Epithelial cell of proximal tubule (primary cell): ENCODE measurements around the gene NLRC4. TPM values are rescaled to one million over a fixed set of nuclear protein-coding genes. Genes with fewer than 3 reads are reported as not detected.
A peak's percentile ranks its signal among the peaks of the same experiment; 100 is the strongest.
"Not testable (repeated sequence)": the region's sequence is repeated elsewhere in the genome, so short reads cannot be mapped to it uniquely, and the experiment has no call there.

Experiments used
- DNase-seq: peaks from one replicate; pipeline ENCODE4 v3.0.0-alpha.2; 2011; ENCODE audit warnings: low read depth
- H3K4me3 ChIP-seq: 2 replicates; pipeline ENCODE4 v1.5.1; 2011; ENCODE audit warnings: low read depth, mild to moderate bottlenecking, low read length
- total RNA-seq: library from RNA; depleted of rRNA; stranded (reverse); fragments of >200 nt; gene quantifications from 2 replicates; pipeline ENCODE4 v1.2.3, GENCODE V29; 2015
- TF ChIP-seq, protein P1 (sequence below): conservative IDR thresholded peaks from 2 replicates; pipeline ENCODE4 v1.5.1; 2012; ENCODE audit warnings: low read depth, mild to moderate bottlenecking, low read length

Gene NLRC4
- total RNA-seq, 1 donor from 2014 or later, result not detected

DNA sequence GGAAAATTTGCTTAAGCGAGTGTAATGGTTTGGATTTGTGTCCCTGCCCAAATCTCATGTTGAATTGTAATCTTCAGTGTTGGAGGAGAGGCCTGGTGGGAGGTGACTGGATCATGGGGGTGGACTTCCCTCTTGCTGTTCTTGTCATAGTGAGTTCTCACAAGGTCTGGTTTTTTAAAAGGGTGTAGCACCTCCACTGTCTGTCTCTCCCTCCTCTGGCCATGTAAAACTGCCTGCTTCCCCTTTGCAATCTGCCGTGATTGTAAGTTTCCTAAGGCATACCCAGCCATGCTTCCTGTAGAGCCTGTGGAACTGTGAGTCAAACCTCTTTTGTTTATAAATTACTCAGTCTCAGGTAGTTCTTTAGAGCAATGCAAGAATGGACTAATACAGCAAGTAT is 19.6 kb upstream of the NLRC4 start:
- H3K4me3 ChIP-seq, result no peak overlapping the region
- TF ChIP-seq, protein P1, sequence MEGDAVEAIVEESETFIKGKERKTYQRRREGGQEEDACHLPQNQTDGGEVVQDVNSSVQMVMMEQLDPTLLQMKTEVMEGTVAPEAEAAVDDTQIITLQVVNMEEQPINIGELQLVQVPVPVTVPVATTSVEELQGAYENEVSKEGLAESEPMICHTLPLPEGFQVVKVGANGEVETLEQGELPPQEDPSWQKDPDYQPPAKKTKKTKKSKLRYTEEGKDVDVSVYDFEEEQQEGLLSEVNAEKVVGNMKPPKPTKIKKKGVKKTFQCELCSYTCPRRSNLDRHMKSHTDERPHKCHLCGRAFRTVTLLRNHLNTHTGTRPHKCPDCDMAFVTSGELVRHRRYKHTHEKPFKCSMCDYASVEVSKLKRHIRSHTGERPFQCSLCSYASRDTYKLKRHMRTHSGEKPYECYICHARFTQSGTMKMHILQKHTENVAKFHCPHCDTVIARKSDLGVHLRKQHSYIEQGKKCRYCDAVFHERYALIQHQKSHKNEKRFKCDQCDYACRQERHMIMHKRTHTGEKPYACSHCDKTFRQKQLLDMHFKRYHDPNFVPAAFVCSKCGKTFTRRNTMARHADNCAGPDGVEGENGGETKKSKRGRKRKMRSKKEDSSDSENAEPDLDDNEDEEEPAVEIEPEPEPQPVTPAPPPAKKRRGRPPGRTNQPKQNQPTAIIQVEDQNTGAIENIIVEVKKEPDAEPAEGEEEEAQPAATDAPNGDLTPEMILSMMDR, result no peak
- DNase-seq, result no peak

DNA sequence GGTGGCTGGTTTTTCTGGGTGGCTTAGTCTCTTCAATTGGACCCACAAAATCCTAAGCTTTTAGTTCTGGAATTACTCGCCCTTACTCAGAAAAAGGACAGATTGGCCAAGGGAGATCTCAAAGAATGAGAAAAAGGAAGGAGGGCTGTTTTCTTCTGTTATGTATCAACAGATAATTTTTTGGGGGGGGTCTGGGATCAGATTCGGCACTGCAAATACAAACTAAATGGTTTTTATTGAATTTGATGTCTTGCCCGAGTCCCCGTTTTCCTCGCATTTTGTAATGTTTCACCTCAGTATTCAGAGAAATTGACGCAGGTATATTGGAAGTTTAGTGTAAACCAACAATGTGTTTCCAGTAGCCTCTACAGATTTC is 13.8 kb upstream of the NLRC4 start:
- TF ChIP-seq, protein P1, result no peak
- DNase-seq, result no peak
- peak overlapping the region; percentile 95 for H3K4me3 ChIP-seq

DNA sequence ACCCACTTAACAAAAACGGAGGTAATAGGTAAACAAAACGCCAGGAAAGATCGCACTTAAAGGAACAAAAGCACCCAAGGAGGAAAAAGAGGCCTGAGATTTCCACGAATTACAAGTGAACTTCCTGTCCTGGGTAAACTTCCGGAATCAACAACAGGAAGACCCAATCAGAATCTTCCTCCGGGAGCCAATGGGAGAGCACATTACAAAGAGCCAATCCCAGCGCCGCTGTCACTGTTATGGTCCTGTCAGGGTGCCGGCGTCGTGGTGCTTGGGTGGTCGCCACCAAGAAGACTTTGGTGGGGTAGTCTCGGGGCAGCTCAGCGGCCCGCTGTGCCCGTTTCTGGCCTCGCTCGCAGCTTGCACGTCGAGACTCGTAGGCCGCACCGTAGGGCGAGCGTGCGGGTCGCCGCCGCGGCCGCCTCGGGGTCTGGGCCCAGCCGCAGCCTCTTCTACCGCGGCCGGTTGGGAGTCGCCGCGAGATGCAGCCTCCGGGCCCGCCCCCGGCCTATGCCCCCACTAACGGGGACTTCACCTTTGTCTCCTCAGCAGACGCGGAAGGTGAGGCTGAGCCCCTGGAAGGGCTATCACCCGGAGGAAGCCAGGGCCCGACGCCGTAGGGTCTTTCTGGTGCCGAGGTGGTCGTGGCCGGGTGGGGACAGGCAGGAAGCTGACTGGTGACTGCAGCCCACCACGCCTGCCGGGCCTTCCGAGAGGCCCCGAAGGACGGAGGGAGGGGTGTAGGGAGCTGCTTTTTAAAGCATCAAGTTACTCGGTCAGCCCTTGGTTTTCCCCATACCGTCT is 13.2 kb upstream of the NLRC4 start, which contains the start of gene YIPF4:
Gene YIPF4 (plus strand): TSS at position 231 of the 804 bp plus-strand sequence. CDS start 252 bp downstream, at position 483.
- TF ChIP-seq, protein P1, result no peak
- peak; percentile 71 for DNase-seq
- peak within 1 kb of the TSS; percentile 95 for H3K4me3 ChIP-seq

DNA sequence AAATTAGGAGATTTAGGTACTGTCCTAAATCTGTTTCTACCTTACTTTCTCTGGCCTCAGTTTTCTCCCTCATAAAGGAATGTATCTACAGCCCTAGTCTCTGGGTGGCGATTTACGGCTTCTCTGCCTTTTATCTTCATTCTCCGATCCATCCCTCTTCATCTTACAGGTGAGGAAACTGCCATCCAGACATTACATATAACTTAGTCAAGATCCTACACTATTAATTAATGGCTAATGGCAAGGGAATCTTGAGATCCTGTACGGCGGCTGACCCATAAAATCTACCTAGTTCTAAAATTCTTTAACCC is 12.6 kb upstream of the NLRC4 start:
- no peak for DNase-seq
- peak overlapping the region; percentile 95 for H3K4me3 ChIP-seq
- TF ChIP-seq, protein P1, result no peak

DNA sequence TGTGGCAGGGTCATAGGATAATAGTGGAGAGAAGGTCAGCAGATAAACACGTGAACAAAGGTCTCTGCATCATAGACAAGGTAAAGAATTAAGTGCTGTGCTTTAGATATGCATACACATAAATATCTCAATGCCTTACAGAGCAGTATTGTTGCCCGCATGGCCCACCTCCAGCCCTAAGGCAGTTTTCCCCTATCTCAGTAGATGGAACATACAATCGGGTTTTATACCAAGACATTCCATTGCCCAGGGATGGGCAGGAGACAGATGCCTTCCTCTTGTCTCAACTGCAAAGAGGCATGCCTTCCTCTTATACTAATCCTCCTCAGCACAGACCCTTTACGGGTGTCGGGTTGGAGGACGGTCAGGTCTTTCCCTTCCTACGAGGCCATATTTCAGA is 11.1 kb upstream of the NLRC4 start:
- not testable (repeated sequence) for H3K4me3 ChIP-seq, DNase-seq

DNA sequence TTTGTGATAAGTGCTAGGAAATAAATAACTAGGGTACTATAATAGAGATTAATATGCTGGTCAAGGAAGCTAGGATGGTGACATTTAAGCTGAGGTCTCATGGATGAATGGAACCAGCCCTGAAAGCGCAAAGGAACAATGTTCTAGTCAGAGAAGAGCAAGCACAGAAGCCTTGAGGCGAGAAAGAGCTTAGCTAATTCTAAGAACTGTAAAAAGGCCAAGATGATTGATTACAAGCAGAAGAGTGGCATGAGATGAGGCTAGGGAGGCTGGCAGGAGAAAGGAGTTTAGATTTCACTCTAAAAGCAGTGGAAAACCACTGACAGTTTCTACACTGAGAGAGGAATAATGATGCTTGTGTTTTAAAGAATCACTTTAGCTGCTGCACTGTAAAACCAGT is 9.6 kb upstream of the NLRC4 start:
- TF ChIP-seq, protein P1, result no peak
- no peak for DNase-seq
- no peak overlapping the region for H3K4me3 ChIP-seq

DNA sequence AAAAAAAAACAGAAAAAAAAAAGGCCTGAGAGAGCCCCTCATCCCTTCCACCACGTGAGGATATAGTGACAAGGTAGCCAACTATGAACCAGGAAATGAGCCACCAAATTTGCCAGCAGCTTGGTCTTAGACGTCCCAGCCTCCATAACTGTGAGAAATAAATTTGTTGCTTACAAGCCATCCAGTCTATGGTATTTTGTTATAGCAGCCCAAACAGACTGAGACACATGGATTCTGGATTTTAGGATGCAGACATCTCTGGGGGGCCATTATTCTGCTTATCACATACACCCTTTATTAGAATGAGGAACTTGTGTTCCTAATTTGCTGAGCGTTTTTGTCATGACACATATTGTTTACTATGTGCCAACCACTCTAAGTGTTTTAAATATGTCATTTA is 7.6 kb upstream of the NLRC4 start:
- DNase-seq, result no peak
- H3K4me3 ChIP-seq, result no peak overlapping the region
- TF ChIP-seq, protein P1, result no peak
